ENCODE data around the gene RFX3.

Gene RFX3

DNA sequence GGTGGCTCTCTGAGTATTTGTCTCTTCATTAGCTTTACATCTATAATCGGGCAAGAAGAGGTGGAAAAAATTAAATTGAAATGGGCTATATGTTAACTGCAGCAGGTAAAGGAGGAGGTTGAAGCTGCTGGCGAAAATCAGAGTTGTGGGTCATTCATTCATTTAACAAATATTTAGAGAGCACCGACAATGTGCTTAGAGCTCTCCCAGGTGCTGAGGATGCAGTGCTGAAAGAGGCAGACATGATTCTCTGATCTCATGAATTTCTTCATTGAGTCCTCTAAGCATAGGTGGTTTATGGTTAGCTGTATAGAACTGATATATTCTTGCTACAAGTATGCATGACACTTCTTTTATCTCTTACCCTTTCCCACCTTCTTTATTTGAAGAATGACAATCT is 243.4 kb downstream of the RFX3 start:
- no peak for DNase-seq (ENCODE audit: low read depth in 3 of 3)

DNA sequence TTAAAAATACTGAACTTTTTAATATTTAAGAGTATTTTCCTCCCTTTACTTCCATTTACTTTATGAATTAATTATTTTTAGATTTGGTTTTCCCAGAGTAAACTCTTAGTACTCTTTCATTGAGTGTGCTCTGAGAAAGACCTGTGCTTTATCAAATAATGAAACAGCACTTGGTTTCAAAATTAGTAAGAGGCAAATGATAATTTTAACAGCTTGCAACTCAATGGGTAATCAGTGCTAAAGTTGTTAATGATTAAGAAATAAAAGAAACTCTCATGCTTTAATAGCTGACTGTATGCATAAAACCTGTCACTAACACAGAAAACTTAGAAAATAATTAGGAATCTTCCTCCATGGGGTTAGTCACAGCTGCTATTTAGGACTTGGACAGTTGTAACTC is 244.4 kb downstream of the RFX3 start:
- DNase-seq (ENCODE audit: low read depth in 3 of 3): no peak

DNA sequence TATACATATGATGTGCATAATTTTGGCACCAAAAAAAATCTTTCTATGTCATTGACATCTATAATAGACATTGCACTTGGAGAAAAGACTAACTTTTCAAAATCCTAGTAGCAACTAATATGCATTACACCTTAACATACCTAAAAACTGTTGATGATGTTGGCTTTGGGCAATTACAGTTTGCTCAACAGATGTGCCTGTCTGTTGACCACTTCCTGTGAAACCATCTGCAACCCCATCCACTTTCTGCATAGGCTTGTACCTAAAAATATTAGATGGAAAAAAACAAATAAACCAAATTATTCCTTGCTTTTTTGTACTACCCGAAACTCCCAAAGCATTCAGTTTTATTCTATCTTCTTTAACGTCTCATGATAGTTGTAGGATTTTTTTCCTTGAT is 248.6 kb downstream of the RFX3 start:
- no peak for DNase-seq (ENCODE audit: low read depth in 3 of 3)

- DNase-seq (ENCODE audit: low read depth in 3 of 3): no peak
These were observed 254.2 kb downstream of the RFX3 start for GRCh38 chr9:3271581-3271980.

DNA sequence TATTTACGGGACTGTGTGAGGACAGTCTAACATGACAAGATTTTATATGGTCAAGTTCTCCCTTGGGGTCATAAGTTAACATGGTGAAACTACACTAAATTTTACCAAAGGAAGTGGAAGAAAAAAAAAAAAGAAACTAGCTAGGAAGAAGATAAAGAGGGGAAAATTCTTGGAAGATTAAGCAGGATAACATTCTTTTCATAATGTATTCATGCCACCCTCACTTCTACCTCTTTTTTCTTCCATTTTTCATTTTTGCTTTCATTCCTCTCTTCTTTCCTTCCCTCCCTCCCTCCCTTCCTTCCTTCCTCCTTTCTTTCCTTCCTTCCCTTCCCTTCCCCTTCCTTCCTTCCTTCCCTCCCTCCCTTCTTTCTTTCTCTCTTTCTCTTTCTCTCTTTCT is 254.6 kb downstream of the RFX3 start:
- DNase-seq (ENCODE audit: low read depth in 3 of 3): no peak

DNA sequence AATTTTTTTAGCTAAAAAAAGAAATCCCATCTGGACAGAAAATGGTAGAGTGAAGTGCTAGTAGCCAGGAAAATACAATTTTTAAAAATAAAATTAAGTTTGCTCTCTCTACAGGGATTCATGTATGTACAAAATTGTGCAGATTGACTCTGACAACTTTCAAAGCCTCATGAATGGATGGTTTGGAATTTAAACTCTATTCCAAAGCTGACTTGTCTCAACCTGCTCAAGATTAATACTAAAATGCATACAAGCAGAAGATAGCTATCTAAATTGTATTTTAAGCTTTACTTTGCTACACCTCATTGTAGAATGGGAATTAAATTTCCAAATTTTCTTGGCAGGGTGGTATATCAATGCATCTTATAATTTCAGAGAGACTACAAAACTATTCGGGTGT is 257.6 kb downstream of the RFX3 start:
- no peak for DNase-seq (ENCODE audit: low read depth in 3 of 3)

DNA sequence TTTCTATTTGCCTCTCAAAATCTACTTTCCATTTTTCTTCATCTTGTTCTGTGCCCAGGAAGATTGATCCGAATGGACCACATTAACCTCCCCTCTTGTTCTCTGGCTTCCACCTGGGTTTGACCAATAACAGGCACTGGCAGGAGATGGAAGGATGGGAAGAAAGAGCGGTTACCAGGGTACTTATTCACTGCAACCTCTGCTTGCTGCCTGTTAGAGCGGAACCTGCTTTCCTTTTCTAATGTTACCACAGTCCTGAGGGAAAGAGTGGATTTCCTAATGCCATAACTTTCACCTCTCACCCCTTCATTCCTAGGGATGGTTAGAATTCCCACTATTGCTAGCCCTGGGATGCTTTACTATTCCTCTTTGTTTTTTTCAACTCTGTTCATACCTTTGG is 262.1 kb downstream of the RFX3 start:
- DNase-seq (ENCODE audit: low read depth in 3 of 3): no peak

DNA sequence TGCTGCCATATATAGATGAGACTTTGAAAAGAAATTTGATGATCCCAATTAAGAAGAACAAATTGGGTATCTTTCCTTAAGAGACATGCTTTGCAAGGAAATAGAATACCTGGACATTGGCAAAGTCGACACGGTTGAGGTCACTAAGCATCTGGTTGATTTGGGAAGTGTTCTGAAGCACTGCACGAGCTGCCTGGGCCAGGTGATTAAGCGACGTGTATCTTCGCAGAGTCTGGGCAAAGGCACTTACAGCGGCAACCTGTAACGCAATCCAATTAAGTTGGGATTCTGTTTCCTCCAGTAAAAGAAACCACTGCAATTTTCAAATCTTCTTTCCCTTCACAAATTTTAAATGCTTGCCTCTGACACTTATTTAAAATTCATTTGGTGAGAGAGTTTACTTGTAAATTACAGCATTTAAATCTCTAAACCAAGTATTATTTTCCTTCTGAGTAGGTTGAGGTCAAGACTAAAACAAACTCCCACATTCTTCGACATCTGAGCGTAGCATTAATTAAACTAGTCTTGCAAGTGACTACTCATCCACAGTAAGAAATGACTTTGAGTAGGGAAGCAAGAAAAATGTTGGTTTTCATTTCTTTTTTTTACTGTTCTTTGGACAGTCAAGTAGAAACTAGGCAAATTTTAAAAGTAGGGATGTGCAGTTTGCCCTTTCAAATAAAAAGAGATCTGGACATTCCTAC is 262.8 kb downstream of the RFX3 start:
- DNase-seq (ENCODE audit: low read depth in 3 of 3): no peak

GRCh38 chr9:3261484-3261883 is 264.3 kb downstream of the RFX3 start:
- DNase-seq (ENCODE audit: low read depth in 3 of 3): no peak

DNA sequence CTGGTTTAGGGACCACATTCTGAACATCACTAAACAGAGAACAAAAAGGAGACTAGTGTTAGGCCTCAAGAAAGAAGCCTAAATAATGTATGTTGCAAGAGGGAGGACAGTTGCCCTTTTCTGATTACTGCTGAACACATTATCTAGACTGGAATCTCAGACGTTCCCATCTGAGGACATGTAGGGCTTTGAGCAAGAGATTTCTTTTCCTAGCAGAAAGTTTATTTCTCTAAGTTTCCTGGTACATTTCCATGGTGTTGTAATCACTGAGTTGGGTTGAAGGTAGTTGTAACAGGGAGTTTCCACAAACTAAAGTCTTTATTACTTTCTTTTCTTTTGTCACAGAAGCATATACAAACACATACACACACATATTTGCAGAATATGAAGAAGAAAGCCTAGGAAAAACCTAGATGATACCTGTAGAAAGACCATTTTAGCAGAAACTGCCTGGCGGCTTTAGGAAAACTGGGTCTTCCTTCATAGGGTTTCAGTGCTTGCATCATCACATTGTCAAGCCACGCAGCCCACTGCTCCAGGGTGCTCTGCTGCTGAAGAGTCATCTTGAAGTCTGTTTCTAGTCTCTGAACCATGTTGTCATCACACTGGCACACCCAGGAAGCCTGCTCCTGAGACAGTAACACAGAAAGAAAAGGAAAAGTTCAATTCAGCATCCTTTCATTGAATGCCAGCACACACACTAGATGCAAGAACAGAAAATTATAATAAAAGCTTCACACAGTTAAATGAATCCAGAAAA is 269.1 kb downstream of the RFX3 start:
- DNase-seq (ENCODE audit: low read depth in 3 of 3): no peak

- no peak for DNase-seq (ENCODE audit: low read depth in 3 of 3)
These were observed 274.5 kb downstream of the RFX3 start for GRCh38 chr9:3251309-3251708.

DNA sequence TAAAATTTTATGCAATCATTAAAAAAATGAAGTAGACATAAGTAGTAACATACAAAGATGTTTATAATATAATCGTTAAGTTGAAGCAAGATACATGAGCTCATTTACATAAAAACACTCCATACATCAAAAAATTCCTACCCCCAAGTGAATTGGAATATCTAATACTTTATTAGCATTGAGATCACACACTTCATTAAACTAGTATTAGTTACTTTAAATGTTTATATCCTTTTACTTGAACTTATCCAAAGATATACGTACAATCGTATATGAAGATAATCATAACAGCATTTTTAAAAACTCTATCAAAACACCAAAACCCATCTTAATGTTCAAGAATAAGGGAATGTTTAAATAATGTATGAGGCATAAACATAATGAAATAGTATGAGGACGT is 275.1 kb downstream of the RFX3 start:
- no peak for DNase-seq (ENCODE audit: low read depth in 3 of 3)

- no peak for DNase-seq (ENCODE audit: low read depth in 3 of 3)
These were observed 278.6 kb downstream of the RFX3 start for GRCh38 chr9:3247211-3247610.

DNA sequence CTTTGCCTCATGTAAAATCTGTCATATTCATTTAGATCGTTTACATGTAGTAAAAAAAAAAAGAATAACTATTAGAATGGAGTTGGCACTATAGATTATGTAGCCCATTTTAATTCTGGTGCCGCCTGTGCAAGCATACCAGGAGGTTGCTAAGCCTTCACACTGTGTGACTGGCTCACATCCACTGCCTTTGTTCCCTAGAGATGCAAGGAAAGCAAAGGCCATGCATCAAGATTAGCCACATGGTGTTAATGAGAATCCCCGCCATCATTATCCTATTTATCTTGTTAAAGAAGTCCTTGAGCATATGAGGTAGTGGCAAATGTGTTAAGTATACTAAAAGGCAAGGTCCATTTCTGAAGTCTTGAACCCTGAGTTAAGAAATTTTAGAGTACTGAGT is 279.6 kb downstream of the RFX3 start:
- DNase-seq (ENCODE audit: low read depth in 3 of 3): no peak

GRCh38 chr9:3244963-3245653 is 280.7 kb downstream of the RFX3 start:
- no peak for DNase-seq (ENCODE audit: low read depth in 3 of 3)

DNA sequence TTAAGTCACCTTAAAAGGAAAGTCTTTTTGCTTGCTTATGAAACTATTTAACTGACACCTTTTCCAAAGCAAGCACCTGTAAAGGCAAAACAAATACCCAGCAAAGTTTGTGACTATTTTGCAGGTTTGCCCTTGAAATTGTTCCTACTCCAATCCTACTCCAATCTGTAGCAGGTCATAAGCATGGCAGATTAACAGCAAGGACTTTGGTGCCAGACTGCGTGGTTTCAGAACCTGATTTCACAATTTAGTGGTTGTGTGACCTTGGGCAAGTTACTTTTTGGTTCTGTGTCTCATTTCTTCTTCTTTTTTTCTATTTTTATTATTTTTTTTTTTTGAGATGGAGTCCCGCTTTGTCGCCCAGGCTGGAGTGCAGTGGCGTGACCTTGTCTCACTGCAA is 282.1 kb downstream of the RFX3 start:
- no peak for DNase-seq (ENCODE audit: low read depth in 3 of 3)

DNA sequence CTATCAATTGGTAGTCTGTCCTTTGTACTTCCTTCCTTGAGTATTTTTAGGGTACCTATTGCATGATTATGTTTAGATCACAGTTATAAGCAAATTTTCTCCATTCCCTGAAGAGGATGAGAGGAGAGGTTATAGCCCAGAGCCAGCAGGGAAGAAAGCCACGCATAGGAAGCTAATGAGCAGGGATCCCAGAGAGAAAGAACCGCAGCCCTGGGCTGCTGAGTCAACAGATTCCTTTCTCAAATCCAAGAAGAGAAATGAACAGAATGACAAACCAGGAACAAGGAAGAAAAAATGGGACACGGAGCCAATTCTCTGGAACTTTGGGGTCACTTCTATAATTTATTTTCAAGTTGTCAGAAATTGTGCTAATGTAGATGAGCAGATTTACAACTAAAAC is 284.5 kb downstream of the RFX3 start:
- DNase-seq (ENCODE audit: low read depth in 3 of 3): no peak

DNA sequence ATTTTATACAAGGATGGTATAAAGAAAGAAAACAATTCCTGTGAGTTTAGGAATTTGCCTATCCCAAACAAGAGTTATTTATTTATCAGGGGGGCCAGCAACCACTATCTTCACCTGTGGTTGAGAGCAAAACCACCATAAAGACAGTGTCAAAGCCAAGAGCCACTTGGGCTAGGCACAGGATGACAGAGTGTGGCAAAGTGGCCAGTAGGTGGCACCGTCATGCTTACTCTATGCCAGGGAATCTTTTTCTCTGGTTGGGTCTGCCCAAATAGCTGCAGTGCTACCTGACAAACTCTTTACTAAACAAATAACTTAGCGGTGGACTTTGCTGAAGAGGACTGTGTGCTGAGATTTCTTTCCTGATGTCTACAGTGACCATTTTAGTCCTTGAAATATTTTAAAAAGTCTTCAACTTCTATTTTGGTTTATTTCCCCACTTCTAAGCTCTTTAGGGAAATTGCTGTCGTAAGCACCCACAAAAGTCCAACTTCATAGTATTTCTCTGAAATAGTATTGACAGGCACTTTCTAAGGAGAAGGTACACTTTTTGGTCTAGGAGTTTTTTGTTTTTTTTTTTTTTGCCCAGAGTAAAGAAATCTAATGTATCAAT is 285.0 kb downstream of the RFX3 start:
- peak; percentile 42 to 64 (median 45) for DNase-seq (ENCODE audit: low read depth in 3 of 3)

- no peak for DNase-seq (ENCODE audit: low read depth in 3 of 3)
These were observed 286.6 kb downstream of the RFX3 start for GRCh38 chr9:3239240-3239639.

GRCh38 chr9:3238236-3238635 is 287.6 kb downstream of the RFX3 start:
- DNase-seq (ENCODE audit: low read depth in 3 of 3): no peak

- DNase-seq (ENCODE audit: low read depth in 3 of 3): no peak
These were observed 288.7 kb downstream of the RFX3 start for GRCh38 chr9:3237121-3237520.

DNA sequence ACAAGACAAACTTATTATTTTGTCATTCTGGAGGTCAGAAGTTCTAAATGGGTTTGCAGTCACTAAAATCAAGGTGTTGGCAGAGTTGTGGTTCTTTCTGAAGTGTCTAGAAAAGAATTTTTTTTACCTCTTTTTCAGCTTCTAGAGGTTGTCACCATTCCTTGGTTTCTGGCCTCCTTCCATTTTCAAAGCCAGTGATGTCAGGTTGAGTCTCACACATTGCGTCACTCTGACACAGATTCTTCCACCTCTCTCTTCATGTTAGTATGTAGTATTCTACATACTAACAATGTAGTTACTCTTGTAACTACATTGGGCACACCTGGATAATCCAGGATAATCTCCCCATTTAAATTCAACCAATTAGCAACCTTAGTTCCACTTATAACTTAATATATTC is 290.3 kb downstream of the RFX3 start:
- no peak for DNase-seq (ENCODE audit: low read depth in 3 of 3)

GRCh38 chr9:3224931-3225330 is 300.9 kb downstream of the RFX3 start:
- DNase-seq (ENCODE audit: low read depth in 3 of 3): no peak

All from stimulated activated CD4-positive, alpha-beta T cell treated with anti-CD3 and anti-CD28 coated beads, TNF-alpha, amount 100 ng/mL, for 24 hours (primary cell).